Cardiac fibroblast (primary cell): ENCODE results near the gene ACKR3.

ENCODE experiments used
- DNase-seq, 2 donors: peaks; one replicate each; pipeline versions ENCODE4 v3.0.0 to v3.0.0-alpha.2; 2010; ENCODE audit warnings: low read depth in 2 of 2
- H3K4me3 ChIP-seq, 2 donors: replicated peaks in 1 of 2; 1 replicate in 1 of 2; 2 replicates in 1 of 2; pipeline ENCODE4 v1.5.1; 2011; ENCODE audit warnings: low read depth in 2 of 2, low read length in 2 of 2, mild to moderate bottlenecking in 2 of 2, moderate library complexity in 1 of 2
- CTCF ChIP-seq: IDR thresholded peaks from one replicate; pipeline ENCODE4 v1.5.1; 2011; ENCODE audit warnings: low read depth, mild to moderate bottlenecking, low read length, inconsistent platforms

ACKR3 gene

GRCh38 chr2:236606023-236606422 is 36.4 kb downstream of the ACKR3 start:
- H3K4me3 ChIP-seq = no peak overlapping the region
- no peak for TF ChIP-seq CTCF
- DNase-seq = no peak

- no peak for TF ChIP-seq CTCF
- no peak overlapping the region for H3K4me3 ChIP-seq
- DNase-seq = peak; percentile 3 to 33
Measured at GRCh38 chr2:236607471-236608187, 38.0 kb downstream of the ACKR3 start.

GRCh38 chr2:236608188-236608525 is 38.5 kb downstream of the ACKR3 start:
- no peak for DNase-seq
- no peak for TF ChIP-seq CTCF
- no peak overlapping the region for H3K4me3 ChIP-seq

- DNase-seq = no peak
- no peak overlapping the region for H3K4me3 ChIP-seq
- TF ChIP-seq CTCF = no peak
Measured at GRCh38 chr2:236608710-236609109, 39.1 kb downstream of the ACKR3 start.

GRCh38 chr2:236610991-236611821 is 41.6 kb downstream of the ACKR3 start:
- no peak for TF ChIP-seq CTCF
- no peak for DNase-seq
- H3K4me3 ChIP-seq = no peak overlapping the region

GRCh38 chr2:236612737-236613136 is 43.1 kb downstream of the ACKR3 start:
- DNase-seq = no peak
- no peak overlapping the region for H3K4me3 ChIP-seq
- no peak for TF ChIP-seq CTCF
